ENCODE measurements around the gene ETV3L. TPM values are rescaled to one million over a fixed set of nuclear protein-coding genes. Genes with fewer than 3 reads are reported as not detected.

ETV3L gene
- total RNA-seq, 2 donors from 2014 or later = not detected

GRCh38 chr1:157133426-157133825, 33.8 kb upstream of the ETV3L start:
- ATAC-seq = no peak
- Histone ChIP-seq H3K9me3 (no peaks in the 10 kb centered on the region), H3K36me3 (replicated peaks in 1 of 2; ENCODE audit: insufficient read depth in 1 of 2, low read depth in 2 of 2) (peaks cover 0 to 24% of the 10 kb centered on the region in 2 donors), H3K4me1 (peaks cover 18% of the 10 kb centered on the region), H3K4me3 (no peak overlapping the region), H3K27me3 (no peaks in the 10 kb centered on the region), H3K27ac (no peak overlapping the region)
- TF ChIP-seq CTCF (IDR thresholded peaks at IDR 0.05) (no peak), POLR2A (IDR thresholded peaks at IDR 0.05) (no peak)
- intact Hi-C loops (cut with DNase I) = no loop called here
- no peak for DNase-seq
- WGBS, 2 donors = 65 to 66% methylated on average over 2 of the region's 2 CpGs

GRCh38 chr1:157132616-157133167, 33.1 kb upstream of the ETV3L start:
- Histone ChIP-seq H3K4me3 (no peak overlapping the region), H3K36me3 (replicated peaks in 1 of 2; ENCODE audit: insufficient read depth in 1 of 2, low read depth in 2 of 2) (peaks cover 0 to 26% of the 10 kb centered on the region in 2 donors), H3K4me1 (peaks cover 18% of the 10 kb centered on the region), H3K27ac (no peak overlapping the region), H3K27me3 (no peaks in the 10 kb centered on the region), H3K9me3 (no peaks in the 10 kb centered on the region)
- no peak for ATAC-seq
- TF ChIP-seq CTCF (IDR thresholded peaks at IDR 0.05) (no peak), POLR2A (IDR thresholded peaks at IDR 0.05) (no peak)
- WGBS, 2 donors = 66 to 81% methylated on average over 2 of the region's 2 CpGs
- no peak for DNase-seq
- intact Hi-C loops (cut with DNase I) = no loop called here

- no peak for DNase-seq
- Histone ChIP-seq H3K27me3 (no peaks in the 10 kb centered on the region), H3K9me3 (no peaks in the 10 kb centered on the region), H3K27ac (no peak overlapping the region), H3K4me3 (no peak overlapping the region), H3K36me3 (replicated peaks in 1 of 2; ENCODE audit: insufficient read depth in 1 of 2, low read depth in 2 of 2) (peaks cover 0 to 27% of the 10 kb centered on the region in 2 donors), H3K4me1 (peaks cover 15% of the 10 kb centered on the region)
- 57 to 72% methylated on average over 4 to 5 of the region's 5 CpGs for WGBS, 2 donors
- TF ChIP-seq CTCF (IDR thresholded peaks at IDR 0.05) (no peak), POLR2A (IDR thresholded peaks at IDR 0.05) (no peak)
- no peak for ATAC-seq
- intact Hi-C loops (cut with DNase I) = no loop called here
These were observed 32.5 kb upstream of the ETV3L start for GRCh38 chr1:157132111-157132510.

- peaks cover 0 to 27% of the 10 kb centered on the region in 2 donors for H3K36me3 ChIP-seq (replicated peaks in 1 of 2; ENCODE audit: insufficient read depth in 1 of 2, low read depth in 2 of 2)
- no peak for ATAC-seq
These were observed 31.7 kb upstream of the ETV3L start for GRCh38 chr1:157131281-157131680.

More at GRCh38 chr1:157131281-157131680, 31.7 kb upstream of the ETV3L start:
- 38 to 39% methylated on average over 4 of the region's 4 CpGs for WGBS, 2 donors
- no peak for DNase-seq
- Histone ChIP-seq H3K9me3 (no peaks in the 10 kb centered on the region), H3K27ac (no peak overlapping the region), H3K4me3 (no peak overlapping the region), H3K27me3 (no peaks in the 10 kb centered on the region), H3K4me1 (peaks cover 7% of the 10 kb centered on the region)
- intact Hi-C loops (cut with DNase I) = no loop called here
- TF ChIP-seq CTCF (IDR thresholded peaks at IDR 0.05) (no peak), POLR2A (IDR thresholded peaks at IDR 0.05) (no peak)

Measured in body of pancreas (tissue), 4 donors.